Measurements from ENCODE around the gene MRPL30. TPM values are rescaled to one million over a fixed set of nuclear protein-coding genes. Genes with fewer than 3 reads are reported as not detected.
"Not testable (repeated sequence)": the region's sequence is repeated elsewhere in the genome, so short reads cannot be mapped to it uniquely, and the experiment has no call there.

Gene MRPL30
- polyA plus RNA-seq, 4 donors = 37.3 to 57.7 (median 51.0) TPM

DNA sequence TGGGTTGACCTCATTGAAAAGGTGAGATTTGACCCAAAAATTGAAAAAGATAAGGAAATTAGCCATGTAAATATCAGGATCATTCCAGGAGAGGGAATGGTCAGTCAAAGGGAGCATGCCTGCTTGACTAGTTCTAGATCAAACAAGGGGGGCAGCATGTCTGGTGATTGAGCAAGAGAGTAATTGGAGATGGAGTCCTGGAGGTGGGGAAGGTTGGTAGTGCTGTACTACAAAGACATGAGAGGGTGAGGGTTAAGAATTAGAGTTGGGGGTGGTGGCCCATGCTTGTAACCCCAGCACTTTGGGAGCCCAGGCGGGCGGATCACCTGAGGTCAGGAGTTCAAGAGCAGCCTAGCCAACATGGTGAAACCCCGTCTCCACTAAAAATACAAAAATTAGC lies 2.0 kb downstream of the MRPL30 start:
- no peak for DNase-seq (ENCODE audit: low read depth in 4 of 4, low spot score in 3 of 4)

DNA sequence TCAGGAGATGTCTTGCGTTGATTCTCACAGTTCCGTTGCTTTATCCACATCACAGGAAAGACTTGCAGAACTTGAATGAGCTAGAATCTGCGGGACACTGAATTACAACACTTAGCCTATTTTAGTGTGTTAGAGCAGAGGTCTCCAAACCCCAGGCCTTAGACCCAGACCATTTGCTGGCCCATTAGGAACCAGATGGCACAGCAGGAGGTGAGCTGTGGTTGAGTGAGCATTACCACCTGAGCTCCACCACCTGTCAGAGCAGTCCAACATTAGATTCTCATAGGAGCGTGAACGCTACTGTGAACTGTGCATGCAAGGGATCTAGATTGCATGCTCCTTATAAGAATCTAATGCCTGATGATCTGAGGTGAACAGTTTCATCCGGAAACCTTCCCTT lies 3.8 kb downstream of the MRPL30 start:
- DNase-seq (ENCODE audit: low read depth in 4 of 4, low spot score in 3 of 4) = no peak

DNA sequence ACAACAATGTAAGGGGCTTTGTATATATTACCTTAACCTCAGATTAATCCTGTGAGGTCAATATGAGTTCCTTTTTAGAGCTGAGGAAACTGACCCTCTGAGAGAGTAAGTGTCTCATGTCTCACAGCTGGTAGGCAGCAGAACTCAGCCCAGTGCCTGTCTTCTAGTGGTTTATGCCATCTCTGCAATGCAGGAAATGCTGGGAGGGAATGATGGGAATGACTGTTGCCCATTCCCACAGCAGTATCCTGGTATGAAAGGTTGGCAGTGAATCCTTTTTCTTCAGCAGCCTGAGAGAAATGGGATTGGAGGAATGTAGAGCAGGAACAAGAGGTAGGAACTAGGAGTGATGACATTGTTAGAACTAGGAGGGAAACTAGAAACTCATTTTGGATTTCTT lies 6.0 kb downstream of the MRPL30 start:
- DNase-seq (ENCODE audit: low read depth in 4 of 4, low spot score in 3 of 4) = no peak

- DNase-seq (ENCODE audit: low read depth in 4 of 4, low spot score in 3 of 4) = no peak
Observed at GRCh38 chr2:99188357-99188756, 7.4 kb downstream of the MRPL30 start.

GRCh38 chr2:99190548-99190947 lies 9.6 kb downstream of the MRPL30 start:
- DNase-seq (ENCODE audit: low read depth in 4 of 4, low spot score in 3 of 4) = no peak

DNA sequence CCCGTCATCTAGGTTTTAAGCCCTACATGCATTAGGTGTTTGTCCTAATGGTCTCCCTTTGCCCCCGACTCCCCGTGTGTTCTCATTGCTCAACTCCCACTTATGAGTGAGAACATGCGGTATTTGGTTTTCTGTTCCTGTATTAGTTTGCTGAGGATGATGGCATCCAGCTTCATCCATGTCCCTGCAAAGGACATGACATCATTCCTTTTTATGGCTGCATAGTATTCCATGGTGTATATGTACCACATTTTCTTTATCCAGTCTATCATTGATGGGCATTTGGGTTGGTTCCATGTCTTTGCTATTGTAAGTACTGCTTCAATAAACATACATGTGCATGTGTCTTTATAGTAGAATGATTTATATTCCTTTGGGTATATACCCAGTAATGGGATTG lies 11.4 kb downstream of the MRPL30 start:
- DNase-seq (ENCODE audit: low read depth in 4 of 4, low spot score in 3 of 4) = not testable (repeated sequence)

DNA sequence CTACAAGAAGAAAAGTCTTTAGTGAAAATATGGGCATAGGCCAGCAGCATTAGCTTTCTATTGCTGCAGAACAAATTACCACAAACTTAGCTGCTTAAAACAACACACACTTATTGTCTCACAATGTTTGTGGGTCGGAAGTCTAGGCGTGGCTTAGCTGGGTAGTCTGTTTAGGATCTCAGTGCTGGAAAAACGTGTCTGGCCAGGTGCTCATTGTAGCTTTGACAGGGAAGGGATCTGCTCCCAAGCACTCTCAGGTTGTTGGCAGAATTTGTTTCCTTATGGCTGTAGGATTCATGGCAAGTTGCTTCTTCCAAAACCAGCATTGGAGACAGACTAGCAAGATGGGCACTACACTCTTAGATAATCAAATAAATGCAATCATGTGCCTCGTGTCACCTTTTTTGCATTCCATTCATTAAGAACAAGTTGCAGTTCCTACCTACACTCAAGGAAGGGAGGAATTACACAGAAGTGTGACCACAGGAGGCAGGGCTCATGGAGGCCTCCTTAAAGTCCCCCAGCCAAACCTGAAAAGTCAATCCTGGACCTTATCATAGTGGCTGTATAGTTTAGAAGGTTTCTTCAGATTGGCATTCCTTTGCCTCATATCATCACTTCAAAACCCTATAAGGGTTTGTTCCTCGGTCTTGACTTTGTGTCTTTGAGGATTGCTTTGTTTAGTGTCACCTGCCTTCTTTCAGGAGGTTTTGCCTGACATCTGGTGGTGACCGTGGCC lies 17.3 kb downstream of the MRPL30 start:
- no peak for DNase-seq (ENCODE audit: low read depth in 4 of 4, low spot score in 3 of 4)

DNA sequence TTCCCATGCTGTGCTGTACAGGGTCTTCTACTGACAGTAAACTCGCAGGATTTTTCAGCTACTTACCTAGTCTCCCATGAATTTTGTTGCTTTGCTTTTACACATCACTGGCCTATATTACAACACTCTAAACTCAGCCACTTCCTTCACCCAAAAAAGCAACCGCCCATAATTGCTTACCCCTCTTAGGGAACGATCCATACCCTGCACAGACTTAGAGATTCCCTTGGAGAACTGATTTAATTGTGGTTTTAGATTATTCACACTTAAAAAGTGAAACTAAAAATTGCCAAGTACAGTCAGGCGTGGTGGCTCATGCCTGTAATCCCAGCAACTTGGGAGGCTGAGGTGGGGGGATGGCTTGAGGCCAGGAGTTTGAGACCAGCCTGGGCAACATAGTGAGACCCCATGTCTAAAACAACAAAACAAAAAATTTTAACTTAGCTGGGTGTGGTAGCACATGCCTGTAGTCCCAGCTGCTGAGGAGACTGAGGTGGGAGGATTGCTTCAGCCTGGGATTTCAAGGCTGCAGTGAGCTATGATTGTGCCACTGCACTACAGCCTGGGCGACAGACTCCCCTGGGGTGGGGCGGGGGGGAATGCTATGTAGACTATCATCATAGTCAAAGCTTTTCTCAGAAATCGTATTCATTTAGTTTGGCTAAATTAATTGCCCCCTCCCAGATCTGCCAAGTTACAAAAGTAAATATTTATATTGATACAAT lies 19.3 kb downstream of the MRPL30 start:
- no peak for DNase-seq (ENCODE audit: low read depth in 4 of 4, low spot score in 3 of 4)

DNA sequence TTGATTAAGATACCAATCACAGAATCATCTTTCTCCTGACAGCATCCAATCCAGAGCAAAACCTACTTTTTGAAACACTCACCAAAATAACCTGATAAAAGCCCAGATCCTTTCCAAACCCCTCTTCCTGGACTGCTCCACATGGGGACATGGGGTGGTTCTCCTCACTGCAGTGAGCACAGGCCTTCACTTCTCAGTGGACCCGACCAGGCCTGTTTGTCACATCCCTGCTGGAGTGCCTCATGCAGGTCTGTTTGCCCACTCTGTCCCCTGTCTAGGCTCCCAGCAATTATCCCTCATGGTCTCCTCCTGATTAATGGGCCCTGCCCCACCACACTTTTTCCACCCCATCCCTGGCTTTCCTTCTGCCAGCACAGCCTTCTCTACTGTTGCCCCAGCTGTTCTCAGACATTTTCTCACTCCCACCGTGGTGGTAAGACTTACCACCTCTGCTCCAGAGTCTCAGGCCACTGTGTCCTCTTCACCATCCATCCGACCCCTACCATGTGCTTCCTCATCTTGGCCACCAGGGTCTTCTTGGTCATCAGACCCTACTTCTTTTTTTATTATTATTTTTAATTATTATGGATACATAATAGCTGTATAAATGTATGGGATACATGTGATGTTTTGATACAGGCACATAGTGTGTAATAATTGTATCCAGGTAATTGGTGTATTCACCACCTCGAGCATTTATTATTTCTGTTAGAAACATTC lies 21.1 kb downstream of the MRPL30 start:
- DNase-seq (ENCODE audit: low read depth in 4 of 4, low spot score in 3 of 4) = no peak

DNA sequence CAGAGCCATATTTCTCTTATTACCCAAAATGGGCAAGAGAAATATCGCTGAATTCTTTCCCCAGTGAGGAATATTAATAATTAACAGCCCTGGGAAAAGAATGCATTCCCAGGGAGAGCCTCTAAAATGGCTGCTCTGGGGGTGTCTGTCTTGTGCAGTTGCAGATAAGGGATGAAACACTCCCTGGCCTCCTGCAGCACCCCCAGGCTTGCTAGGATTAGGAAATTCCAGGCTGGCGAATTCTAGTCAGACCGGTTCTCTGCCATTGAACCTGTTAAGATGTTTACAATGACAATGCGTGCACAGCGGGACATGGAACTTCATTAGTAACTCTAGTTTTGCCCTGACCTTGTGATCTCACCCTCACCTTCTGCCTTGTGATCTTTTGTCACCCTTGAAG lies 24.5 kb downstream of the MRPL30 start:
- no peak for DNase-seq (ENCODE audit: low read depth in 4 of 4, low spot score in 3 of 4)

- no peak for DNase-seq (ENCODE audit: low read depth in 4 of 4, low spot score in 3 of 4)
Observed at GRCh38 chr2:99216096-99216495, 35.1 kb downstream of the MRPL30 start.

GRCh38 chr2:99217929-99218501 lies 37.0 kb downstream of the MRPL30 start:
- DNase-seq (ENCODE audit: low read depth in 4 of 4, low spot score in 3 of 4) = no peak

GRCh38 chr2:99233177-99233576 lies 52.2 kb downstream of the MRPL30 start:
- DNase-seq (ENCODE audit: low read depth in 4 of 4, low spot score in 3 of 4) = not testable (repeated sequence)

DNA sequence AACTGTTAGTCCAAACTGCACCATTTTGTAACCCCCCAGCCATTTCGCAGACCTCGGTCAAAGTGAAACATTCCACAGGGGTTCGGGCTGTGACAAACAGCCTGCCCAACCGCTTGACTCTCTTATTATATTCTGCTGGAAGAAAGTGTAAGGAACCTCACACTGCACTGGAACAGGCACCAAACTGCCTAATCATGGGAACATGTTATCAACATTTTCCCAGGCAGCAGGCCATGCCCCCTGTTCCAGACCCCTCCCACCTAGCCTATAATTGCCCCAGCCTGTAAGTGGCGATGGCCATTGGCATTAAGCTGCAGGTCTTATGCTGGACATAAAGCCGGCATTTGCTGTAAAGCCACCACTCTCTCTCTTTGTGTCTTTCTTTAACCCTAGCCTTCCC lies 57.6 kb downstream of the MRPL30 start:
- no peak for DNase-seq (ENCODE audit: low read depth in 4 of 4, low spot score in 3 of 4)

GRCh38 chr2:99240431-99240830 lies 59.4 kb downstream of the MRPL30 start:
- no peak for DNase-seq (ENCODE audit: low read depth in 4 of 4, low spot score in 3 of 4)

GRCh38 chr2:99242151-99242550 lies 61.2 kb downstream of the MRPL30 start:
- DNase-seq (ENCODE audit: low read depth in 4 of 4, low spot score in 3 of 4) = no peak

Other genes with a start within 250 kb of the MRPL30 start
- 1 to 10 TPM; 1.5 to 3.2 (median 2.7) TPM for gene CRACDL, start 245.0 kb upstream of the MRPL30 start, polyA plus RNA-seq (ENCODE audit: insufficient read length in 4 of 4)
- 10 to 100 TPM in 3 of 4 donors, 1 to 10 TPM in 1; 1.5 to 11.6 (median 11.4) TPM for gene C2orf15, start 39.5 kb upstream of the MRPL30 start, polyA plus RNA-seq (ENCODE audit: insufficient read length in 4 of 4)
- gene TSGA10, start 26.2 kb upstream of the MRPL30 start, polyA plus RNA-seq (ENCODE audit: insufficient read length in 4 of 4) = 10 to 100 TPM in 3 of 4 donors, 1 to 10 TPM in 1; 4.6 to 19.9 (median 12.6) TPM
- gene LIPT1, start 26.2 kb upstream of the MRPL30 start, polyA plus RNA-seq (ENCODE audit: insufficient read length in 4 of 4) = 10 to 100 TPM; 11.9 to 19.5 (median 14.4) TPM
- gene MITD1, start 126 bp upstream of the MRPL30 start, polyA plus RNA-seq (ENCODE audit: insufficient read length in 4 of 4) = 10 to 100 TPM; 39.8 to 54.3 (median 51.6) TPM
- under 1 TPM in 3 of 4 donors, not detected in 1; 0.33 to 0.49 (median 0.36) TPM for gene LYG2, start 74.5 kb downstream of the MRPL30 start, polyA plus RNA-seq (ENCODE audit: insufficient read length in 4 of 4)
- gene LYG1, start 120.0 kb downstream of the MRPL30 start, polyA plus RNA-seq (ENCODE audit: insufficient read length in 4 of 4) = 1 to 10 TPM; 1.4 to 6.4 (median 3.4) TPM
- gene TXNDC9, start 155.1 kb downstream of the MRPL30 start, polyA plus RNA-seq (ENCODE audit: insufficient read length in 4 of 4) = 10 to 100 TPM; 36.0 to 46.2 (median 41.8) TPM
- 10 to 100 TPM; 53.7 to 83.2 (median 68.2) TPM for gene EIF5B, start 156.2 kb downstream of the MRPL30 start, polyA plus RNA-seq (ENCODE audit: insufficient read length in 4 of 4)